ENCODE measurements around the gene PRRG2. TPM values are rescaled to one million over a fixed set of nuclear protein-coding genes. Genes with fewer than 3 reads are reported as not detected.

Gene PRRG2
- total and polyA plus RNA-seq, 10 of the 15 experiments (the other 5 are each of a cell fraction or from before 2014, with no cell fraction given), result 0.09 to 2.1 (median 0.86) TPM

GRCh38 chr19:49539192-49539952, 41.7 kb upstream of the PRRG2 start:
- Histone ChIP-seq H3K27me3 (replicated peaks in 1 of 2; ENCODE audit: control insufficient read depth in 2 of 2, insufficient read depth in 2 of 2, low read length in 1 of 2) (peaks cover 2 to 4% of the 10 kb centered on the region in 2 experiments; a peak in 2 of 4 replicates), H3K4me1 (ENCODE audit: control insufficient read depth, insufficient read depth, low read length) (peaks cover 6% of the 10 kb centered on the region), H3K79me2 (ENCODE audit: control insufficient read depth, insufficient read depth, low read length) (no peaks in the 10 kb centered on the region), H4K20me1 (ENCODE audit: control insufficient read depth, insufficient read depth) (no peaks in the 10 kb centered on the region), H3K9ac (ENCODE audit: control insufficient read depth, insufficient read depth, low read length) (no peak overlapping the region), H3K9me3 (replicated peaks; ENCODE audit: control insufficient read depth, insufficient read depth, low read length) (no peaks in the 10 kb centered on the region), H3K36me3 (ENCODE audit: control insufficient read depth in 2 of 2, insufficient read depth in 2 of 2, low read length in 1 of 2) (no peaks in the 10 kb centered on the region), H3K27ac (ENCODE audit: control insufficient read depth, insufficient read depth) (no peak overlapping the region), H2AFZ (ENCODE audit: control insufficient read depth, low read depth, low read length) (no peak overlapping the region), H3K4me2 (ENCODE audit: control insufficient read depth, insufficient read depth) (no peak overlapping the region), H3K4me3 (no peak overlapping the region)
- no peak for ATAC-seq
- SMC1A ChIA-PET (ENCODE audit: uncharacterized antibody, unreplicated experiment), result no interaction called here
- CTCF ChIA-PET, result no interaction called here
- POLR2A ChIA-PET, result interaction anchor here (1.1 kb wide), 1 partner anchor 125 kb away, joined by 5 read pairs; no protein-coding TSS in a partner anchor
- WGBS (ENCODE audit: insufficient coverage, insufficient replicate concordance, low lambda C conversion rate, missing lambda C conversion rate), result 77% methylated on average over 10 of the region's 13 CpGs
- no TSS peak for BruUV-seq (replicated peaks)
- TF ChIP-seq MEF2B (IDR thresholded peaks at IDR 0.05; ENCODE audit: partially characterized antibody, poor library complexity, severe bottlenecking) (no peak), YY1 (IDR thresholded peaks at IDR 0.05; ENCODE audit: low read depth, low read length) (no peak), FOXM1 (IDR thresholded peaks at IDR 0.05; ENCODE audit: low read depth, low read length) (no peak), KLF5 (IDR thresholded peaks at IDR 0.05; ENCODE audit: partially characterized antibody) (no peak), ZNF274 (IDR thresholded peaks at IDR 0.05; ENCODE audit: insufficient read depth, insufficient read length) (no peak), STAT1 (conservative IDR thresholded peaks at IDR 0.05) (no peak), SMAD1 (IDR thresholded peaks at IDR 0.05; ENCODE audit: low read depth, partially characterized antibody) (no peak), NR2C1 (IDR thresholded peaks at IDR 0.05) (no peak), NFYA (IDR thresholded peaks at IDR 0.05; ENCODE audit: borderline replicate concordance, low read depth, low read length) (no peak), HDGF (IDR thresholded peaks at IDR 0.05) (no peak), TAF1 (IDR thresholded peaks at IDR 0.05; ENCODE audit: borderline replicate concordance, low read depth, low read length) (no peak), MXI1 (IDR thresholded peaks at IDR 0.05; ENCODE audit: low read depth, low read length) (no peak)
- no peak for FAIRE-seq
- DNase-seq (ENCODE audit: low read depth, low spot score), result no peak
- intact Hi-C loops (cut with micrococcal nuclease; ENCODE audit: unreplicated experiment), result no loop called here
- RAD21 ChIA-PET (ENCODE audit: unreplicated experiment), result no interaction called here
- in situ Hi-C loops (cut with MboI), result no loop called here
